SK-N-MC (cell line): ENCODE data around the gene SH2D3C.

Experiments
- DNase-seq: peaks from one replicate; pipeline ENCODE4 v3.0.0-alpha.2; 2011; ENCODE audit warnings: low read depth, low spot score
- H3K27ac ChIP-seq: fragments of 200-600 bp; sonication (generic); 2 replicates; pipeline ENCODE4 v1.5.1; 2016; ENCODE audit warnings: mixed run types
- H3K36me3 ChIP-seq: fragments of 200-600 bp; sonication (generic); 2 replicates; pipeline ENCODE4 v1.6.1; 2017; ENCODE audit warnings: antibody characterized with exemption, low read length, mixed read lengths; ENCODE audit not compliant: insufficient read depth
- H3K4me3 ChIP-seq: fragments of 200-600 bp; sonication (generic); 2 replicates; pipeline ENCODE4 v1.5.1; 2016
- H3K9ac ChIP-seq: fragments of 200-600 bp; sonication (generic); 2 replicates; pipeline ENCODE4 v1.8.0; 2017; ENCODE audit warnings: mixed run types, mixed read lengths; ENCODE audit not compliant: insufficient read length
- H3K9me3 ChIP-seq: fragments of 200-600 bp; sonication (generic); 2 replicates; pipeline ENCODE4 v1.6.1; 2017; ENCODE audit warnings: low read depth, mild to moderate bottlenecking, antibody characterized with exemption, low read length, moderate library complexity, mixed read lengths
- EZH2 ChIP-seq: fragments of 200-600 bp; sonication (generic); IDR thresholded peaks from one replicate; pipeline ENCODE4 v1.6.1; 2017; ENCODE audit warnings: antibody characterized with exemption
- FOXP2 ChIP-seq: optimal IDR thresholded peaks from 2 replicates; pipeline ENCODE3; 2011; ENCODE audit warnings: mild to moderate bottlenecking, moderate library complexity; ENCODE audit not compliant: insufficient read depth; ENCODE audit errors: extremely low read length, control extremely low read depth
- POLR2AphosphoS5 ChIP-seq: IDR thresholded peaks from 2 replicates; pipeline ENCODE4 v1.6.1; 2012; ENCODE audit warnings: mild to moderate bottlenecking, low read depth, low read length, borderline replicate concordance

SH2D3C gene

GRCh38 chr9:127714951-127715469 lies 63.5 kb downstream of the SH2D3C start:
- peak overlapping the region; percentile 62 for H3K9ac ChIP-seq
- no peak for DNase-seq
- peak overlapping the region; percentile 86 for H3K4me3 ChIP-seq
- TF ChIP-seq EZH2, result no peak
- no peak for TF ChIP-seq FOXP2
- TF ChIP-seq POLR2AphosphoS5, result no peak
- no peak overlapping the region for H3K27ac ChIP-seq
- H3K9me3 ChIP-seq, result no peaks in the 10 kb centered on the region
- no peaks in the 10 kb centered on the region for H3K36me3 ChIP-seq

- no peak overlapping the region for H3K9ac ChIP-seq
- TF ChIP-seq FOXP2, result no peak
- TF ChIP-seq EZH2, result no peak
- TF ChIP-seq POLR2AphosphoS5, result no peak
- peak overlapping the region; percentile 33; the same call in 1 of the 2 replicates for H3K4me3 ChIP-seq
- H3K36me3 ChIP-seq, result no peaks in the 10 kb centered on the region
- H3K27ac ChIP-seq, result no peak overlapping the region
- no peaks in the 10 kb centered on the region for H3K9me3 ChIP-seq
- DNase-seq, result no peak
Measured at GRCh38 chr9:127714020-127714750, 64.3 kb downstream of the SH2D3C start.

- H3K4me3 ChIP-seq, result no peak overlapping the region
- no peaks in the 10 kb centered on the region for H3K9me3 ChIP-seq
- no peaks in the 10 kb centered on the region for H3K36me3 ChIP-seq
- no peak for TF ChIP-seq EZH2
- no peak for TF ChIP-seq FOXP2
- no peak for TF ChIP-seq POLR2AphosphoS5
- no peak for DNase-seq
- no peak overlapping the region for H3K27ac ChIP-seq
- no peak overlapping the region for H3K9ac ChIP-seq
Measured at GRCh38 chr9:127712867-127713266, 65.6 kb downstream of the SH2D3C start.

GRCh38 chr9:127712371-127712770 lies 66.1 kb downstream of the SH2D3C start:
- Histone ChIP-seq H3K9ac (no peak overlapping the region), H3K36me3 (no peaks in the 10 kb centered on the region), H3K9me3 (no peaks in the 10 kb centered on the region), H3K27ac (no peak overlapping the region), H3K4me3 (no peak overlapping the region)
- TF ChIP-seq POLR2AphosphoS5 (no peak), FOXP2 (no peak), EZH2 (no peak)
- DNase-seq, result no peak

- Histone ChIP-seq H3K27ac (no peak overlapping the region), H3K36me3 (no peaks in the 10 kb centered on the region), H3K9me3 (no peaks in the 10 kb centered on the region), H3K4me3 (no peak overlapping the region), H3K9ac (no peak overlapping the region)
- TF ChIP-seq EZH2, result no peak
- no peak for TF ChIP-seq POLR2AphosphoS5
- no peak for TF ChIP-seq FOXP2
- no peak for DNase-seq
Measured at GRCh38 chr9:127711831-127712274, 66.6 kb downstream of the SH2D3C start.

GRCh38 chr9:127711226-127711701 lies 67.2 kb downstream of the SH2D3C start:
- Histone ChIP-seq H3K9me3 (no peaks in the 10 kb centered on the region), H3K9ac (no peak overlapping the region), H3K36me3 (no peaks in the 10 kb centered on the region), H3K4me3 (no peak overlapping the region), H3K27ac (no peak overlapping the region)
- no peak for DNase-seq
- TF ChIP-seq POLR2AphosphoS5 (no peak), EZH2 (no peak), FOXP2 (no peak)

- Histone ChIP-seq H3K27ac (no peak overlapping the region), H3K9ac (no peak overlapping the region), H3K4me3 (no peak overlapping the region), H3K9me3 (no peaks in the 10 kb centered on the region), H3K36me3 (no peaks in the 10 kb centered on the region)
- no peak for DNase-seq
- TF ChIP-seq EZH2, result no peak
- no peak for TF ChIP-seq FOXP2
- TF ChIP-seq POLR2AphosphoS5, result no peak
Measured at GRCh38 chr9:127710204-127710783, 68.2 kb downstream of the SH2D3C start.

GRCh38 chr9:127708952-127709587 lies 69.4 kb downstream of the SH2D3C start:
- Histone ChIP-seq H3K27ac (no peak overlapping the region), H3K4me3 (no peak overlapping the region), H3K36me3 (no peaks in the 10 kb centered on the region), H3K9me3 (no peaks in the 10 kb centered on the region), H3K9ac (no peak overlapping the region)
- no peak for DNase-seq
- TF ChIP-seq FOXP2 (no peak), EZH2 (no peak), POLR2AphosphoS5 (no peak)

GRCh38 chr9:127707766-127708165 lies 70.7 kb downstream of the SH2D3C start:
- no peak for DNase-seq
- Histone ChIP-seq H3K9me3 (no peaks in the 10 kb centered on the region), H3K4me3 (no peak overlapping the region), H3K27ac (no peak overlapping the region), H3K36me3 (no peaks in the 10 kb centered on the region), H3K9ac (no peak overlapping the region)
- no peak for TF ChIP-seq POLR2AphosphoS5
- no peak for TF ChIP-seq EZH2
- no peak for TF ChIP-seq FOXP2
